Measurements from ENCODE around the gene HMGCLL1.

The HMGCLL1 gene

GRCh38 chr6:55578537-55579363 lies at the start of gene HMGCLL1:
Gene HMGCLL1, minus strand, starts transcription at chr6:55579192. Its CDS starts 137 bp downstream, at chr6:55579055.
- peak; percentile 2 for DNase-seq

GRCh38 chr6:55621993-55622392 lies 43.0 kb upstream of the HMGCLL1 start:
- DNase-seq: no peak

- DNase-seq: no peak
Observed at GRCh38 chr6:55621244-55621643, 42.3 kb upstream of the HMGCLL1 start.

GRCh38 chr6:55617272-55617671 lies 38.3 kb upstream of the HMGCLL1 start:
- no peak for DNase-seq

- DNase-seq: no peak
Observed at GRCh38 chr6:55604021-55604420, 25.0 kb upstream of the HMGCLL1 start.

GRCh38 chr6:55601120-55601519 lies 22.1 kb upstream of the HMGCLL1 start:
- no peak for DNase-seq

GRCh38 chr6:55594442-55594841 lies 15.4 kb upstream of the HMGCLL1 start:
- DNase-seq: no peak

- no peak for DNase-seq
Observed at GRCh38 chr6:55584654-55585354, 5.8 kb upstream of the HMGCLL1 start.

- DNase-seq: no peak
Observed at GRCh38 chr6:55576811-55577210, 2.2 kb downstream of the HMGCLL1 start.

GRCh38 chr6:55574556-55574955 lies 4.4 kb downstream of the HMGCLL1 start:
- no peak for DNase-seq

GRCh38 chr6:55569638-55570037 lies 9.4 kb downstream of the HMGCLL1 start:
- no peak for DNase-seq

GRCh38 chr6:55568808-55569439 lies 10.1 kb downstream of the HMGCLL1 start:
- DNase-seq: no peak

GRCh38 chr6:55567558-55567957 lies 11.4 kb downstream of the HMGCLL1 start:
- DNase-seq: no peak

GRCh38 chr6:55566036-55566710 lies 12.8 kb downstream of the HMGCLL1 start:
- no peak for DNase-seq

- no peak for DNase-seq
Observed at GRCh38 chr6:55562318-55562717, 16.7 kb downstream of the HMGCLL1 start.

GRCh38 chr6:55560290-55560885 lies 18.6 kb downstream of the HMGCLL1 start:
- DNase-seq: no peak

GRCh38 chr6:55557146-55557545 lies 21.8 kb downstream of the HMGCLL1 start:
- DNase-seq: no peak

GRCh38 chr6:55545791-55546190 lies 33.2 kb downstream of the HMGCLL1 start:
- DNase-seq: no peak

GRCh38 chr6:55543633-55544309 lies 35.2 kb downstream of the HMGCLL1 start:
- no peak for DNase-seq

- DNase-seq: no peak
Observed at GRCh38 chr6:55541024-55541423, 38.0 kb downstream of the HMGCLL1 start.

- no peak for DNase-seq
Observed at GRCh38 chr6:55536391-55536956, 42.5 kb downstream of the HMGCLL1 start.

- DNase-seq: no peak
Observed at GRCh38 chr6:55531496-55531895, 47.5 kb downstream of the HMGCLL1 start.
